MCF 10A (cell line): ENCODE data around the gene FBXL5. TPM values are rescaled to one million over a fixed set of nuclear protein-coding genes. Genes with fewer than 3 reads are reported as not detected.

ENCODE experiments used
- BruUV-seq: library from RNA; stranded (reverse); fragments of 400-500 nt; replicated peaks from 2 replicates; lab custom pipeline; 2021; lab: Mats Ljungman, UMichigan
- CTCF ChIA-PET: fragments of 300-600 bp; sonication (Branson Sonifier 250); formaldehyde crosslinking; extraction: SDS; loops from one replicate; lab custom pipeline; 2021; ENCODE audit warnings: antibody characterized with exemption, inconsistent platforms; lab: Yijun Ruan, JAX
- POLR2A ChIA-PET: fragments of 300-600, 350-650 bp; sonication (Branson Sonifier 250); formaldehyde crosslinking; extraction: SDS; loops from one replicate; lab custom pipeline; 2020; ENCODE audit warnings: antibody characterized with exemption, inconsistent platforms; lab: Yijun Ruan, JAX
- DNase-seq: peaks from one replicate; pipeline ENCODE4 v3.0.0-alpha.2; 2018; ENCODE audit not compliant: unreplicated experiment
- H3K27ac Mint-ChIP-seq: one replicate; pipeline ENCODE4 v1.8.0; 2022; ENCODE audit warnings: mild to moderate bottlenecking, low read depth, mixed read lengths; ENCODE audit not compliant: unreplicated experiment
- H3K27me3 Mint-ChIP-seq: one replicate; pipeline ENCODE4 v1.8.0; 2022; ENCODE audit warnings: mixed read lengths; ENCODE audit not compliant: insufficient read depth, unreplicated experiment
- H3K36me3 Mint-ChIP-seq: one replicate; pipeline ENCODE4 v1.8.0; 2022; ENCODE audit warnings: mild to moderate bottlenecking, moderate library complexity, mixed read lengths; ENCODE audit not compliant: insufficient read depth, unreplicated experiment
- H3K4me1 Mint-ChIP-seq: one replicate; pipeline ENCODE4 v1.8.0; 2022; ENCODE audit warnings: mixed read lengths; ENCODE audit not compliant: insufficient read depth, unreplicated experiment
- H3K4me3 Mint-ChIP-seq: one replicate; pipeline ENCODE4 v1.8.0; 2022; ENCODE audit warnings: mild to moderate bottlenecking, moderate library complexity, mixed read lengths; ENCODE audit not compliant: unreplicated experiment
- H3K9me3 Mint-ChIP-seq: one replicate; pipeline ENCODE4 v1.8.0; 2022; ENCODE audit warnings: mixed read lengths; ENCODE audit not compliant: unreplicated experiment
- CTCF ChIP-seq: fragments of 200-600 bp; IDR thresholded peaks from one replicate; pipeline ENCODE4 v1.8.0; 2022; ENCODE audit warnings: antibody characterized with exemption, mild to moderate bottlenecking; ENCODE audit not compliant: unreplicated experiment
- intact Hi-C: fragments of 100-400 bp; cut with micrococcal nuclease; formaldehyde crosslinking; loops from 2 replicates; pipeline ENCODE4 v1.14.1; 2022
- total RNA-seq: library from RNA; stranded (reverse); gene quantifications from 2 replicates; pipeline ENCODE4 v1.2.3, GENCODE V29; 2022

FBXL5 gene
- total RNA-seq, 1 experiment from 2014 or later: 96.8 TPM

DNA sequence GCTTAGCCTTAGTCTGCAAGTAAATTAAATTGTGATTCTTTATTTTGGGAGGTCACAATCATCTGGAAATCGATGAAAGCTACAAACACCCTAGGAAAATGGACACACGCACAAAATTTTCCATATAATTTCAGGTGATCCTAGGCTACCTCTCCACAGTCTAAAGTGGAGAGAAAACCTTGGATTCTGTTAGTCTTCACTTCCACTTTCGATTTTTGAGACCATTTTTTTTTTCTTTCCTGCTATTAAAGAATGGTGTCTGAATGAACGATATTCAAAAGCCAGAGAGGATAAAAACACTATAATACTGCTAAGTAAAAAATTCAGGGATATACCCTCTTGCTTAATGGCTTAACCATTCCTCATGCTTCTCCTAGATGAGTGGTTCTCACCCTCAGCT is 1.7 kb downstream of the FBXL5 start:
- Mint-ChIP-seq H3K27me3 (no peaks in the 10 kb centered on the region), H3K27ac (peak overlapping the region; percentile 96), H3K9me3 (no peaks in the 10 kb centered on the region), H3K4me3 (peak overlapping the region; percentile 97), H3K4me1 (peaks cover 26% of the 10 kb centered on the region), H3K36me3 (peaks cover 28% of the 10 kb centered on the region)
- no peak for DNase-seq
- ChIA-PET CTCF (interaction anchor here (0.7 to 2.4 kb wide), 6 partner anchors 8 to 251 kb away, joined by 3 to 6 read pairs (median 4); no protein-coding TSS in a partner anchor), POLR2A (interaction anchor here (0.6 to 9.7 kb wide), 20 partner anchors 8 to 294 kb away, joined by 3 to 410 read pairs (median 5); partner anchors contain the start of genes CC2D2A and FAM200B)
- TF ChIP-seq CTCF: no peak
- intact Hi-C loops: loop anchor here (2.0 to 5.0 kb wide), 2 partner anchors 39 to 415 kb away; no protein-coding TSS in a partner anchor
- BruUV-seq: no TSS peak

DNA sequence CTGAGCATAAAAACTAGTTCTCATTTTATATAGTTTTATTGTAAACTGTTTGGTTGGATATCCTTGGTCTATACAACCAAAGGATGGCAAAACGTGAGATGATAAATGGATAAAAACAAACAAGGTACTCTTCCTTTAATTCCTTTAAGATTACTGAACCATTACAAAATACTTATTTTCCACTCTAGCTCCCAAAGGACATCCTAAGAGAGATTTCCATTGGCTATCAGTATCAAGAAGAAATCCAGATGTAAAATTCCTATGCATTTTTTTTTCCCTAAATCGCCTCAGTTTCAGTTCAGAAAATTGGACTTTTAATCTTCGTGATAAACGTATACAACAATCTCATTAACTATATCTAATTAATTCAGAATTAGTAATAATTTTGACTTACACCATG is 2.3 kb downstream of the FBXL5 start:
- no TSS peak for BruUV-seq
- peaks cover 28% of the 10 kb centered on the region for H3K36me3 Mint-ChIP-seq
- intact Hi-C loops: loop anchor here (2.0 to 5.0 kb wide), 2 partner anchors 39 to 414 kb away; no protein-coding TSS in a partner anchor
- H3K4me1 Mint-ChIP-seq: peaks cover 26% of the 10 kb centered on the region
- DNase-seq: no peak
- POLR2A ChIA-PET: interaction anchor here (0.7 to 9.7 kb wide), 12 partner anchors 11 to 295 kb away, joined by 3 to 410 read pairs (median 6); partner anchors contain the start of gene FAM200B
- no peaks in the 10 kb centered on the region for H3K27me3 Mint-ChIP-seq
- TF ChIP-seq CTCF: no peak
- peak overlapping the region; percentile 96 for H3K27ac Mint-ChIP-seq
- CTCF ChIA-PET: interaction anchor here (0.6 to 5.7 kb wide), 6 partner anchors 8 to 422 kb away, joined by 3 to 49 read pairs (median 4); partner anchors contain the start of gene FAM200B
- peak overlapping the region; percentile 97 for H3K4me3 Mint-ChIP-seq
- no peaks in the 10 kb centered on the region for H3K9me3 Mint-ChIP-seq

- peaks cover 24% of the 10 kb centered on the region for H3K4me1 Mint-ChIP-seq
These were observed 3.0 kb downstream of the FBXL5 start for GRCh38 chr4:15652191-15652590.

More at GRCh38 chr4:15652191-15652590, 3.0 kb downstream of the FBXL5 start:
- TF ChIP-seq CTCF: no peak
- CTCF ChIA-PET: interaction anchor here (0.6 to 5.7 kb wide), 7 partner anchors 9 to 421 kb away, joined by 3 to 49 read pairs (median 3); partner anchors contain the start of gene FAM200B
- no peak for DNase-seq
- Mint-ChIP-seq H3K4me3 (peak overlapping the region; percentile 97), H3K27ac (peak overlapping the region; percentile 74), H3K9me3 (no peaks in the 10 kb centered on the region), H3K27me3 (no peaks in the 10 kb centered on the region), H3K36me3 (peaks cover 28% of the 10 kb centered on the region)
- intact Hi-C loops: loop anchor here (2.0 to 5.0 kb wide), 2 partner anchors 40 to 413 kb away; no protein-coding TSS in a partner anchor
- BruUV-seq: no TSS peak
- POLR2A ChIA-PET: interaction anchor here (0.6 to 9.7 kb wide), 11 partner anchors 9 to 428 kb away, joined by 3 to 410 read pairs (median 3); partner anchors contain the start of gene FAM200B
